ENCODE results near the gene CUL4A.

DNA sequence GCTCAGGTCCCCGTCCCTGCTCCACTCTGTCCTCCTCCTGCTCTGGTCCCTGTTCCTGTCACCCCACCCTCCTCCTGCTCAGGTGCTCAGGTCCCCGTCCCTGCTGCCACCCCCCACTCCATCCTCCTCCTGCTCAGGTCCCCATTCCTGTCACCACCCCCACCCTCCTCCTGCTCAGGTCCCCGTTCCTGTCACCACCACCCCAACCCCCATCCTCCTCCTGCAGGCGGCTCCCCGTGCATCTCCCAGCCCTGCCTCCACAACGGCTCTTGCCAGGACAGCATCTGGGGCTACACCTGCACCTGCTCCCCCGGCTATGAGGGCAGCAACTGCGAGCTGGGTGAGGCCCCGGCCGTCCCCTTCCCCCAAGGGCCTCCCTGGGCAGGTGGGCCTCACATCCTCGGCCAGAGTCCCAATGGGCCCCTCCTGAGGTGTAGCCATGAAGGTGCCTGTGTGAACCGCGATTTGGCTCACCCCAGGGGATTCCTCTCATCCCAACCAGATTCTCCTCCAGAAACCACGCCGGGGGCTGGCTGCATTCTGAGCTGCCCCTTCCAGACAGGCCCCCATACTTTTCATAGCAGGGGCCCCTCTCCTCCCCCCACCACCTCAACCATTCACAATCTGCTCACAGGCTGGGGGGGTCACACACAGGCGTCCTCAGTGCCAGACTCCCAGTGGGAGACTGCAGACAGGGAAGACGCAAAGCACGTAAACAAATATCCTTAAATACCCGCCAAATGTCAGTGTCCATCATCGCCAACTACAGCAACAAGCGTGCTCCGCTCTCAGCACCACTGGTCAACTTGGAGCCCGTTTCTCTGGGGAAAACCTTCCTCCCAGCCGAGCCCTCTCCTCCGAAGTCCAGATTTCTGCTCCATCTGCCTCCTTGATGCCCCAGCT is 46.4 kb upstream of the CUL4A start:
- TF ChIP-seq CTCF (IDR thresholded peaks at IDR 0.05; ENCODE audit: insufficient read depth, low read length, poor library complexity, severe bottlenecking) (no peak), EZH2phosphoT487 (conservative IDR thresholded peaks at IDR 0.05; ENCODE audit: low read length) (no peak)

Measured in SU-DHL-6 (cell line).